Thyroid gland (tissue), 4 donors: ENCODE data around the gene SHROOM3. TPM values are rescaled to one million over a fixed set of nuclear protein-coding genes. Genes with fewer than 3 reads are reported as not detected.

Source experiments
- DNase-seq, 2 donors: peaks; one replicate each; pipeline ENCODE4 v3.0.0-alpha.2; 2019
- H3K27ac ChIP-seq, 3 donors: fragments of 200-600 bp; sonication (generic); 1 replicate in 2 of 3; 2 replicates in 1 of 3; pipeline ENCODE4 v1.5.1; 2016 to 2019; ENCODE audit warnings: mild to moderate bottlenecking in 1 of 3, moderate library complexity in 1 of 3
- H3K27me3 ChIP-seq: fragments of 200-600 bp; sonication (generic); one replicate; pipeline ENCODE4 v1.5.1; 2019
- H3K36me3 ChIP-seq, 2 donors: fragments of 200-600 bp; sonication (generic); one replicate each; pipeline ENCODE4 v1.5.1; 2016 to 2019
- H3K4me1 ChIP-seq, 2 donors: fragments of 200-600 bp; sonication (generic); one replicate each; pipeline ENCODE4 v1.5.1; 2017 to 2019
- H3K4me3 ChIP-seq, 3 donors: fragments of 200-600 bp; sonication (generic); replicated peaks in 1 of 3; 1 replicate in 2 of 3; 2 replicates in 1 of 3; pipeline ENCODE4 v1.5.1; 2016; ENCODE audit warnings: mild to moderate bottlenecking in 1 of 3
- H3K9me3 ChIP-seq: fragments of 200-600 bp; sonication (generic); one replicate; pipeline ENCODE4 v1.5.1; 2017
- CTCF ChIP-seq, 6 experiments: fragments of 200-600 bp in 3 of 6; fragments of 450-650 bp in 3 of 6; sonication (generic) in 3 of 6; IDR thresholded peaks; one replicate each; pipeline ENCODE4 v1.5.1; 2016 to 2019; ENCODE audit warnings: antibody characterized with exemption in 6 of 6, mild to moderate bottlenecking in 2 of 6, inconsistent platforms in 1 of 6, moderate library complexity in 1 of 6
- POLR2A ChIP-seq, 2 donors: fragments of 450-650 bp; IDR thresholded peaks; one replicate each; pipeline ENCODE4 v1.6.1; 2017; ENCODE audit warnings: antibody characterized with exemption in 2 of 2, mild to moderate bottlenecking in 2 of 2, moderate library complexity in 1 of 2
- WGBS, 2 donors: methylation state at CpG; one replicate each; pipeline ENCODE4 v1.1.5; 2017; 5-methylcytosine and 5-hydroxymethylcytosine counted together
- intact Hi-C: fragments of 100-400 bp; cut with DNase I; formaldehyde crosslinking; loops from one replicate; pipeline ENCODE4 v1.15.1; 2023
- total RNA-seq, 4 donors: library from RNA; depleted of rRNA; stranded (reverse); fragments of >200 nt; gene quantifications; one replicate each; pipeline ENCODE4 v1.2.3, GENCODE V29; 2016

The SHROOM3 gene
- 10 to 100 TPM; 41.7 to 77.8 (median 62.0) TPM for total RNA-seq

- Histone ChIP-seq H3K9me3 (no peaks in the 10 kb centered on the region), H3K4me1 (peaks cover 0 to 3% of the 10 kb centered on the region in 2 donors), H3K27ac (peak within 1 kb of the TSS; percentile 35 to 67 (median 55)), H3K36me3 (no peaks in the 10 kb centered on the region), H3K4me3 (peak within 1 kb of the TSS; percentile 17 to 30 (median 24)), H3K27me3 (no peaks in the 10 kb centered on the region)
- DNase-seq, result peak; percentile 63 to 68
- intact Hi-C loops, result loop anchor here (5.0 kb wide), 1 partner anchor 67 kb away; no protein-coding TSS in a partner anchor
- WGBS, 2 donors, result 8 to 10% methylated on average over 9 of the region's 9 CpGs
- TF ChIP-seq CTCF (IDR thresholded peaks at IDR 0.05) (no peak), POLR2A (IDR thresholded peaks at IDR 0.05) (no peak)
Measured at GRCh38 chr4:76434901-76435527, at the start of gene SHROOM3. SHROOM3 (plus strand) TSS chr4:76435229; CDS start chr4:76436053, 824 bp downstream.

- H3K27me3 ChIP-seq, result no peaks in the 10 kb centered on the region
- no peak overlapping the region for H3K27ac ChIP-seq
- no peak overlapping the region for H3K4me3 ChIP-seq
- no peaks in the 10 kb centered on the region for H3K4me1 ChIP-seq
- TF ChIP-seq POLR2A (IDR thresholded peaks at IDR 0.05) (no peak), CTCF (IDR thresholded peaks at IDR 0.05) (no peak)
- no peak for DNase-seq
- H3K36me3 ChIP-seq, result no peaks in the 10 kb centered on the region
- 91 to 94% methylated on average over 6 of the region's 6 CpGs for WGBS, 2 donors
- intact Hi-C loops, result no loop called here
- H3K9me3 ChIP-seq, result no peaks in the 10 kb centered on the region
Measured at GRCh38 chr4:76385974-76386373, 49.1 kb upstream of the SHROOM3 start.

- no peaks in the 10 kb centered on the region for H3K4me1 ChIP-seq
- no peak overlapping the region for H3K27ac ChIP-seq
- H3K36me3 ChIP-seq, result no peaks in the 10 kb centered on the region
- no peaks in the 10 kb centered on the region for H3K9me3 ChIP-seq
- WGBS, 2 donors, result 66 to 77% methylated on average over 5 to 6 of the region's 6 CpGs
- no peaks in the 10 kb centered on the region for H3K27me3 ChIP-seq
- no peak for DNase-seq
- H3K4me3 ChIP-seq, result no peak overlapping the region
- TF ChIP-seq POLR2A (IDR thresholded peaks at IDR 0.05), result no peak
- TF ChIP-seq CTCF (IDR thresholded peaks at IDR 0.05), result no peak
- intact Hi-C loops, result no loop called here
Measured at GRCh38 chr4:76386566-76387305, 48.3 kb upstream of the SHROOM3 start.

- intact Hi-C loops, result no loop called here
- DNase-seq, result no peak
Measured at GRCh38 chr4:76388160-76388908, 46.7 kb upstream of the SHROOM3 start.

More at GRCh38 chr4:76388160-76388908, 46.7 kb upstream of the SHROOM3 start:
- H3K4me3 ChIP-seq, result no peak overlapping the region
- WGBS, 2 donors, result 86 to 88% methylated on average over 3 of the region's 3 CpGs
- H3K9me3 ChIP-seq, result no peaks in the 10 kb centered on the region
- no peaks in the 10 kb centered on the region for H3K27me3 ChIP-seq
- H3K4me1 ChIP-seq, result no peaks in the 10 kb centered on the region
- H3K27ac ChIP-seq, result no peak overlapping the region
- no peaks in the 10 kb centered on the region for H3K36me3 ChIP-seq
- TF ChIP-seq POLR2A (IDR thresholded peaks at IDR 0.05) (no peak), CTCF (IDR thresholded peaks at IDR 0.05) (no peak)
